PC-9 (cell line): ENCODE results near the gene RGS7. TPM values are rescaled to one million over a fixed set of nuclear protein-coding genes. Genes with fewer than 3 reads are reported as not detected.

Experiments used
- BruUV-seq: library from RNA; stranded (reverse); fragments of 400-500 nt; replicated peaks from 2 replicates; lab custom pipeline; 2021; lab: Mats Ljungman, UMichigan
- CTCF ChIA-PET: fragments of 300-600 bp; sonication (Branson Sonifier 250); formaldehyde crosslinking; loops from one replicate; lab custom pipeline; 2022; ENCODE audit warnings: antibody characterized with exemption; lab: Charles Lee
- POLR2A ChIA-PET: fragments of 300-600 bp; sonication (Branson Sonifier 250); formaldehyde crosslinking; loops from one replicate; lab custom pipeline; 2022; ENCODE audit warnings: antibody characterized with exemption; ENCODE audit not compliant: unreplicated experiment; lab: Charles Lee
- DNase-seq, 2 experiments: peaks; one replicate each; pipeline versions ENCODE4 v3.0.0 to v3.0.0-alpha.2; 2015 to 2022; ENCODE audit warnings: mixed read lengths in 1 of 2
- H2AFZ ChIP-seq: fragments of 200-600 bp; sonication (generic); 2 replicates; pipeline ENCODE4 v1.8.1; 2017; ENCODE audit warnings: antibody characterized with exemption
- H3F3A ChIP-seq: fragments of 200-600 bp; sonication (generic); 2 replicates; pipeline ENCODE4 v1.8.1; 2017; ENCODE audit warnings: antibody characterized with exemption, mild to moderate bottlenecking, low read depth; ENCODE audit not compliant: insufficient read depth
- H3K27ac ChIP-seq: fragments of 200-600 bp; sonication (generic); 2 replicates; pipeline ENCODE4 v1.6.1; 2016; ENCODE audit warnings: mixed run types
- H3K27me3 ChIP-seq: fragments of 200-600 bp; sonication (generic); 2 replicates; pipeline ENCODE4 v1.6.1; 2016; ENCODE audit warnings: low read depth, mixed run types; ENCODE audit not compliant: insufficient read depth
- H3K36me3 ChIP-seq: fragments of 200-600 bp; sonication (generic); 2 replicates; pipeline ENCODE4 v1.6.1; 2016; ENCODE audit warnings: low read depth, mixed run types
- H3K4me1 ChIP-seq: fragments of 200-600 bp; sonication (generic); replicated peaks from 2 replicates; pipeline ENCODE4 v1.6.1; 2016; ENCODE audit warnings: mixed run types; ENCODE audit not compliant: insufficient read depth
- H3K4me2 ChIP-seq: fragments of 200-600 bp; sonication (generic); 2 replicates; pipeline ENCODE4 v1.6.1; 2017; ENCODE audit warnings: mixed run types
- H3K4me3 ChIP-seq: fragments of 200-600 bp; sonication (generic); 2 replicates; pipeline ENCODE4 v1.6.1; 2016; ENCODE audit warnings: mixed run types
- H3K79me2 ChIP-seq: fragments of 200-600 bp; sonication (generic); 2 replicates; pipeline ENCODE4 v1.6.1; 2017; ENCODE audit warnings: low read depth, mixed run types
- H3K9me2 ChIP-seq: fragments of 200-600 bp; sonication (generic); 2 replicates; pipeline ENCODE4 v1.8.1; 2017; ENCODE audit warnings: mild to moderate bottlenecking; ENCODE audit not compliant: insufficient read depth
- H3K9me3 ChIP-seq: fragments of 200-600 bp; sonication (generic); 2 replicates; pipeline ENCODE4 v1.8.1; 2016; ENCODE audit warnings: low read depth; ENCODE audit not compliant: insufficient read depth
- H4K20me1 ChIP-seq: fragments of 200-600 bp; sonication (generic); 2 replicates; pipeline ENCODE4 v1.8.1; 2017; ENCODE audit not compliant: insufficient read depth
- CTCF ChIP-seq: fragments of 200-600 bp; sonication (generic); conservative IDR thresholded peaks from 2 replicates; pipeline ENCODE4 v1.6.1; 2017; ENCODE audit warnings: mixed run types, antibody characterized with exemption, mild to moderate bottlenecking, moderate library complexity
- EZH2 ChIP-seq: fragments of 200-600 bp; sonication (generic); IDR thresholded peaks from 2 replicates; pipeline ENCODE4 v1.8.0; 2017; ENCODE audit warnings: antibody characterized with exemption, low read depth
- intact Hi-C: fragments of 100-400 bp; cut with micrococcal nuclease; formaldehyde crosslinking; loops from one replicate; pipeline ENCODE4 v1.10.0; 2022; ENCODE audit not compliant: unreplicated experiment
- total RNA-seq: library from RNA; stranded (reverse); gene quantifications from 2 replicates; pipeline ENCODE4 v1.2.3, GENCODE V29; 2021

Gene RGS7
- total RNA-seq, 1 experiment from 2014 or later: 5.8 TPM

GRCh38 chr1:241352401-241352800 is 4.6 kb downstream of the RGS7 start:
- H4K20me1 ChIP-seq: no peaks in the 10 kb centered on the region
- no peak overlapping the region for H3K4me3 ChIP-seq
- CTCF ChIA-PET: no interaction called here
- H3K4me1 ChIP-seq: no peaks in the 10 kb centered on the region
- no peaks in the 10 kb centered on the region for H3K27me3 ChIP-seq
- H3K9me2 ChIP-seq: no peaks in the 10 kb centered on the region
- H3K4me2 ChIP-seq: no peak overlapping the region
- H2AFZ ChIP-seq: no peak overlapping the region
- no peak for DNase-seq
- TF ChIP-seq EZH2 (no peak), CTCF (no peak)
- no peaks in the 10 kb centered on the region for H3K9me3 ChIP-seq
- no peak overlapping the region for H3K27ac ChIP-seq
- H3F3A ChIP-seq: no peaks in the 10 kb centered on the region
- H3K79me2 ChIP-seq: no peaks in the 10 kb centered on the region
- BruUV-seq: no TSS peak
- no peaks in the 10 kb centered on the region for H3K36me3 ChIP-seq
- POLR2A ChIA-PET: no interaction called here
- intact Hi-C loops: no loop called here

- BruUV-seq: no TSS peak
Measured at GRCh38 chr1:241351841-241352240, 5.2 kb downstream of the RGS7 start.

GRCh38 chr1:241343956-241344355 is 13.0 kb downstream of the RGS7 start:
- intact Hi-C loops: no loop called here
- BruUV-seq: no TSS peak
- no peak for DNase-seq
- Histone ChIP-seq H3K9me3 (no peaks in the 10 kb centered on the region), H3K4me1 (no peaks in the 10 kb centered on the region), H3K36me3 (no peaks in the 10 kb centered on the region), H4K20me1 (no peaks in the 10 kb centered on the region), H3K9me2 (no peaks in the 10 kb centered on the region), H3K79me2 (no peaks in the 10 kb centered on the region), H3K4me2 (no peak overlapping the region), H2AFZ (no peak overlapping the region), H3K27me3 (0 out of 2 replicates have a peak, but pooled peaks cover 5% of the 10 kb centered on the region), H3F3A (no peaks in the 10 kb centered on the region), H3K27ac (no peak overlapping the region), H3K4me3 (no peak overlapping the region)
- ChIA-PET CTCF (no interaction called here), POLR2A (no interaction called here)
- TF ChIP-seq EZH2 (no peak), CTCF (no peak)

More at GRCh38 chr1:241351841-241352240, 5.2 kb downstream of the RGS7 start:
- Histone ChIP-seq H2AFZ (no peak overlapping the region), H3F3A (no peaks in the 10 kb centered on the region), H3K27me3 (no peaks in the 10 kb centered on the region), H3K4me3 (no peak overlapping the region), H3K9me2 (no peaks in the 10 kb centered on the region), H3K27ac (no peak overlapping the region), H3K4me1 (no peaks in the 10 kb centered on the region), H3K9me3 (no peaks in the 10 kb centered on the region), H3K36me3 (no peaks in the 10 kb centered on the region), H4K20me1 (no peaks in the 10 kb centered on the region), H3K4me2 (no peak overlapping the region), H3K79me2 (no peaks in the 10 kb centered on the region)
- no peak for TF ChIP-seq CTCF
- no peak for TF ChIP-seq EZH2
- intact Hi-C loops: no loop called here
- DNase-seq: no peak
- ChIA-PET POLR2A (no interaction called here), CTCF (no interaction called here)
